A549 (cell line): ENCODE data around the gene EYA3.

ENCODE experiments used
- CEBPB ChIP-seq, 2 experiments: fragments of >200 bp in 1 of 2; sonication (Bioruptor Twin) in 1 of 2; formaldehyde crosslinking in 1 of 2; IDR thresholded peaks; 2 replicates each; pipeline ENCODE4 v1.6.1; 2012 to 2016
- CTCF ChIP-seq: fragments of >200 bp; sonication (Bioruptor Twin); formaldehyde crosslinking; IDR thresholded peaks from 3 replicates; pipeline ENCODE4 v1.5.1; 2016
- MAX ChIP-seq: IDR thresholded peaks from 2 replicates; pipeline ENCODE4 v1.6.1; 2012
- MAZ ChIP-seq: fragments of 150-350 bp; IDR thresholded peaks from 2 replicates; pipeline ENCODE4 v1.6.1; 2014; ENCODE audit warnings: antibody characterized with exemption, low read depth, low read length, borderline replicate concordance
- PBX3 ChIP-seq: IDR thresholded peaks from 2 replicates; pipeline ENCODE4 v1.6.1; 2012
- PHF8 ChIP-seq: fragments of 200-600 bp; sonication (generic); IDR thresholded peaks from 2 replicates; pipeline ENCODE4 v1.6.1; 2016; ENCODE audit warnings: low read depth, mild to moderate bottlenecking, antibody characterized with exemption, moderate library complexity, borderline replicate concordance
- POLR2A ChIP-seq: IDR thresholded peaks from 2 replicates; pipeline ENCODE4 v1.6.1; 2012; ENCODE audit warnings: mild to moderate bottlenecking, low read length
- RAD21 ChIP-seq, 2 experiments: fragments of >200 bp in 1 of 2; sonication (Bioruptor Twin) in 1 of 2; formaldehyde crosslinking in 1 of 2; IDR thresholded peaks in 1 of 2; conservative IDR thresholded peaks in 1 of 2; 2 replicates in 1 of 2; 3 replicates in 1 of 2; pipeline ENCODE4 v1.6.1; 2012 to 2018; ENCODE audit warnings: inconsistent platforms in 1 of 2
- SREBF2 ChIP-seq: fragments of 450-650 bp; IDR thresholded peaks from 2 replicates; pipeline ENCODE4 v1.6.1; 2014; ENCODE audit warnings: mild to moderate bottlenecking, moderate library complexity

GRCh38 chr1:28037946-28038345 is 50.5 kb downstream of the EYA3 start:
- no peak for TF ChIP-seq POLR2A
- no peak for TF ChIP-seq PBX3
- no peak for TF ChIP-seq RAD21 (conservative IDR thresholded peaks at IDR 0.05 in 1 of 2, IDR thresholded peaks at IDR 0.05 in 1 of 2)
- TF ChIP-seq CTCF = no peak
- no peak for TF ChIP-seq MAX
- TF ChIP-seq MAZ = no peak
- no peak for TF ChIP-seq PHF8
- TF ChIP-seq SREBF2 = no peak
- TF ChIP-seq CEBPB (IDR thresholded peaks at IDR 0.05) = no peak
